Vagina (tissue), 2 donors: ENCODE measurements around the gene EVI2A. TPM values are rescaled to one million over a fixed set of nuclear protein-coding genes. Genes with fewer than 3 reads are reported as not detected.

Source experiments
- DNase-seq, 2 donors: peaks; one replicate each; pipeline ENCODE4 v3.0.0-alpha.2; 2017; ENCODE audit errors: extremely low spot score in 2 of 2
- H3K27ac ChIP-seq: fragments of 200-600 bp; sonication (generic); one replicate; pipeline ENCODE4 v1.5.1; 2019
- H3K27me3 ChIP-seq: fragments of 200-600 bp; sonication (generic); one replicate; pipeline ENCODE4 v1.5.1; 2019
- H3K36me3 ChIP-seq, 2 donors: fragments of 200-600 bp; sonication (generic); one replicate each; pipeline ENCODE4 v1.5.1; 2017 to 2019
- H3K4me1 ChIP-seq: fragments of 200-600 bp; sonication (generic); one replicate; pipeline ENCODE4 v1.5.1; 2019
- H3K4me3 ChIP-seq, 2 donors: fragments of 200-600 bp; sonication (generic); 1 replicate in 1 of 2; 2 replicates in 1 of 2; pipeline ENCODE4 v1.5.1; 2016 to 2019
- H3K9me3 ChIP-seq: fragments of 200-600 bp; sonication (generic); one replicate; pipeline ENCODE4 v1.5.1; 2019
- POLR2A ChIP-seq, 2 donors: fragments of 450-650 bp; IDR thresholded peaks; one replicate each; pipeline ENCODE4 v1.6.1; 2017; ENCODE audit warnings: antibody characterized with exemption in 2 of 2, mild to moderate bottlenecking in 2 of 2, moderate library complexity in 2 of 2
- POLR2AphosphoS5 ChIP-seq, 2 donors: sonication (generic); formaldehyde crosslinking; IDR thresholded peaks; one replicate each; pipeline ENCODE4 v1.9.0; 2017; ENCODE audit warnings: antibody characterized with exemption in 2 of 2, mild to moderate bottlenecking in 2 of 2, low read depth in 1 of 2; ENCODE audit not compliant: insufficient read depth in 1 of 2
- intact Hi-C: fragments of 100-400 bp; cut with DNase I; formaldehyde crosslinking; loops from one replicate; pipeline ENCODE4 v1.15.1; 2023
- total RNA-seq: library from RNA; depleted of rRNA; stranded (reverse); fragments of >200 nt; gene quantifications from one replicate; pipeline ENCODE4 v1.2.3, GENCODE V29; 2016
- TF ChIP-seq, protein P1 (sequence below), 3 experiments: fragments of 450-650 bp in 2 of 3; fragments of 200-600 bp in 1 of 3; sonication (generic) in 1 of 3; IDR thresholded peaks; one replicate each; pipeline ENCODE4 v1.5.1; 2017 to 2019; ENCODE audit warnings: antibody characterized with exemption in 3 of 3, mild to moderate bottlenecking in 2 of 3, moderate library complexity in 2 of 3

EVI2A gene
- total RNA-seq, 1 donor from 2014 or later, result 0.98 TPM

DNA sequence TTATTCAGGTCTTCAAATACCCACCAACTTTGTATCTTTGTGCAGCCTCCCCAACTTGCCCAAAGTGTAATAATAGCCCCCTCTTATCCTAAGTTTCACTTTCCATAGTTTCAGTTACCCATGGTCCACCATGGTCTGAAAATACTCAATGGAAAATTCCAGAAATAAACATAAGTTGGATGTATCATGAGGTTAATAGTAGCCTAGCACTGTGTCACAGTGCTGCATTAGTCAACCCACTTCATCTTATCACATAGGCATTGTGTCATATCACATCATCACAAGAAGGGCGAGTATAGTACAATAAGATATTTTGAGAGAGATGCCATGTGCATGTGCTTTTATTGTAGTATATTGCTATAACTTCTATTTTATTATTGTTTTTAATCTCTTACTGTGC lies 46.3 kb downstream of the EVI2A start:
- Histone ChIP-seq H3K4me3 (no peak overlapping the region), H3K27ac (no peak overlapping the region), H3K27me3 (no peaks in the 10 kb centered on the region), H3K9me3 (no peaks in the 10 kb centered on the region), H3K36me3 (no peaks in the 10 kb centered on the region), H3K4me1 (peaks cover 22% of the 10 kb centered on the region)
- TF ChIP-seq POLR2AphosphoS5 (IDR thresholded peaks at IDR 0.05; ENCODE audit: insufficient read depth in 1 of 2, low read depth in 1 of 2) (no peak), POLR2A (IDR thresholded peaks at IDR 0.05) (no peak)
- DNase-seq, result no peak
- intact Hi-C loops, result no loop called here

DNA sequence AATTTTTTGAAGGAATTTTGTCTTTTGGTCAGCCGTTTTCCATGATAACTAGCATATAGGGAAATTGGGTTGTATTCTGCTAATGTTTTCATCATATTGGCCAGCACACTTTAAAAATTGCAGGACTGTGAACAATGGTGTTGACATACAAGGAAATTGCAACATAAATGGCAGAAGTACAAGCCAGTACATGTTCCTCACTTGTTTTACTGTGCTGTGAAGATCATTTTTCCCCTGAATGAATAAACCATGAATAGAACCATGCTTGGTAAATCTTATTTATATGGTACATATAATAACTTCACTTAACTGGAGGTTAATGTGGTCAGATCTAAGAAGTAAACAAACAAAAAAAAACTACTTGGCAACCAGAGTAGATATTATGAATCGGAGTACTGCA lies 47.2 kb downstream of the EVI2A start:
- no peaks in the 10 kb centered on the region for H3K27me3 ChIP-seq
- H3K9me3 ChIP-seq, result no peaks in the 10 kb centered on the region
- intact Hi-C loops, result no loop called here
- no peak overlapping the region for H3K27ac ChIP-seq
- no peak for DNase-seq
- no peaks in the 10 kb centered on the region for H3K36me3 ChIP-seq
- TF ChIP-seq, protein P1, sequence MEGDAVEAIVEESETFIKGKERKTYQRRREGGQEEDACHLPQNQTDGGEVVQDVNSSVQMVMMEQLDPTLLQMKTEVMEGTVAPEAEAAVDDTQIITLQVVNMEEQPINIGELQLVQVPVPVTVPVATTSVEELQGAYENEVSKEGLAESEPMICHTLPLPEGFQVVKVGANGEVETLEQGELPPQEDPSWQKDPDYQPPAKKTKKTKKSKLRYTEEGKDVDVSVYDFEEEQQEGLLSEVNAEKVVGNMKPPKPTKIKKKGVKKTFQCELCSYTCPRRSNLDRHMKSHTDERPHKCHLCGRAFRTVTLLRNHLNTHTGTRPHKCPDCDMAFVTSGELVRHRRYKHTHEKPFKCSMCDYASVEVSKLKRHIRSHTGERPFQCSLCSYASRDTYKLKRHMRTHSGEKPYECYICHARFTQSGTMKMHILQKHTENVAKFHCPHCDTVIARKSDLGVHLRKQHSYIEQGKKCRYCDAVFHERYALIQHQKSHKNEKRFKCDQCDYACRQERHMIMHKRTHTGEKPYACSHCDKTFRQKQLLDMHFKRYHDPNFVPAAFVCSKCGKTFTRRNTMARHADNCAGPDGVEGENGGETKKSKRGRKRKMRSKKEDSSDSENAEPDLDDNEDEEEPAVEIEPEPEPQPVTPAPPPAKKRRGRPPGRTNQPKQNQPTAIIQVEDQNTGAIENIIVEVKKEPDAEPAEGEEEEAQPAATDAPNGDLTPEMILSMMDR (IDR thresholded peaks at IDR 0.05), result no peak
- TF ChIP-seq POLR2A (IDR thresholded peaks at IDR 0.05), result no peak
- peak; percentile 13 to 95 for TF ChIP-seq POLR2AphosphoS5 (IDR thresholded peaks at IDR 0.05; ENCODE audit: insufficient read depth in 1 of 2, low read depth in 1 of 2)
- no peak overlapping the region for H3K4me3 ChIP-seq
- peaks cover 30% of the 10 kb centered on the region for H3K4me1 ChIP-seq

DNA sequence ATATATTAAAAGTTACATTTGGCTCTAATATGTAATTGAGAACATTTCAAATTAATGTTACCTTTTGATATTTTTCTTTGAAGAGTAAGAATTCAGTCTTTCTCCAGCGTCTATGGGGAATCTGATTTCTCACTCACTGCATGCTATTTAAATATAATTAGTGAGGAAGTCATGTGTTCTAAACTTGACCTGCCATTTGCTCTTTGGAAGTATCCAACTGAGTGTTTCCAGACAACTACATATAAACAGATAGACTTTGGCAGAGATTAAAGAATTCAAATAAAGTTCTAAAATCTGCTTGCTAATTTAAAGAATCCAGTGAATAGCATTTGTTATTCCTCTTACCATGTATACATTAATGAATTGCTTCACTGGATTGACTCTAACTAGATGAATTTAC lies 47.9 kb downstream of the EVI2A start:
- Histone ChIP-seq H3K9me3 (no peaks in the 10 kb centered on the region), H3K27ac (no peak overlapping the region), H3K4me3 (no peak overlapping the region), H3K27me3 (no peaks in the 10 kb centered on the region), H3K4me1 (peaks cover 31% of the 10 kb centered on the region), H3K36me3 (no peaks in the 10 kb centered on the region)
- no peak for DNase-seq
- intact Hi-C loops, result no loop called here
- TF ChIP-seq, protein P1 (IDR thresholded peaks at IDR 0.05), result no peak
- no peak for TF ChIP-seq POLR2AphosphoS5 (IDR thresholded peaks at IDR 0.05; ENCODE audit: insufficient read depth in 1 of 2, low read depth in 1 of 2)
- no peak for TF ChIP-seq POLR2A (IDR thresholded peaks at IDR 0.05)

DNA sequence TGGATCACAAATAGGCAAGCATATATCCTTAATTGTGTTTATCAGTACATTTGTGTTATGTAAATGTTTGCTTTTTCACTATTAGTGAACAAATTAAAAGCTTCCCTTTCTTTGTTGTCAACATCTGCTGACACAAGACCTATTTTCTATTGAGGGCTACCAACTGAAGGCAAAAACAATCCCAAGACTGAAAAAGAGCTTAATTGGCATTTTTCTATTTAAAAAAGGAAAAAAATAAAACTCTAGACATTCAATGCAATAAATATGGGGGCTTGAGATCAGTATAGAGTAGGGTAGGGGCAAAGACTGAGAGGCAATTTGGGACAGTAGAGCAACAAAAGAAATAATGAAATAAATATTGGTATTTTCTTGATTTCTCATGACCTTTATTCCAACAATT lies 48.6 kb downstream of the EVI2A start:
- peaks cover 31% of the 10 kb centered on the region for H3K4me1 ChIP-seq
- H3K27me3 ChIP-seq, result no peaks in the 10 kb centered on the region
- H3K36me3 ChIP-seq, result no peaks in the 10 kb centered on the region
- no peak overlapping the region for H3K4me3 ChIP-seq
- H3K27ac ChIP-seq, result no peak overlapping the region
- intact Hi-C loops, result no loop called here
- TF ChIP-seq POLR2AphosphoS5 (IDR thresholded peaks at IDR 0.05; ENCODE audit: insufficient read depth in 1 of 2, low read depth in 1 of 2) (no peak), POLR2A (IDR thresholded peaks at IDR 0.05) (no peak)
- TF ChIP-seq, protein P1 (IDR thresholded peaks at IDR 0.05), result no peak
- no peaks in the 10 kb centered on the region for H3K9me3 ChIP-seq
- no peak for DNase-seq

DNA sequence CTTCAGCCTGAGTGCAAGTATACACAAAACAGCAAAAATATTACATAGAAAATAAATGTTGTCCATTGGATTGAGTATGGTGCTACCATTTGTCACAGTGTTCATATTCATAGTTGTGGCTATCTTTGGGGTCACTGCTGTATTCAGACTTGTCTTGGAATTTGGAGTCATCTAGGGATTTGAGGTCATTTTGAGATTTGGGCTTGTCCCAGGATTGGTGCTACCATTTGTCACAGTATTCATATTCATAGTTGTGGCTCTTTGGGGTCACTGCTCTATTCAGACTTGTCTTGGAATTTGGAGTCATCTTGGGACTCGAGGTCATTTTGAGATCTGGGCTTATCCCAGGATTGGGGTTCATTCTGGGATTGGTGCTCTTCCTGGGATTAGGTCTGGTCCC lies 49.2 kb downstream of the EVI2A start:
- no peak for DNase-seq
- Histone ChIP-seq H3K9me3 (no peaks in the 10 kb centered on the region), H3K27me3 (no peaks in the 10 kb centered on the region), H3K27ac (no peak overlapping the region), H3K4me3 (no peak overlapping the region), H3K4me1 (peaks cover 31% of the 10 kb centered on the region), H3K36me3 (no peaks in the 10 kb centered on the region)
- intact Hi-C loops, result no loop called here
- no peak for TF ChIP-seq POLR2AphosphoS5 (IDR thresholded peaks at IDR 0.05; ENCODE audit: insufficient read depth in 1 of 2, low read depth in 1 of 2)
- no peak for TF ChIP-seq POLR2A (IDR thresholded peaks at IDR 0.05)
- TF ChIP-seq, protein P1 (IDR thresholded peaks at IDR 0.05), result no peak
